ENCODE measurements around the gene HSD17B11. TPM values are rescaled to one million over a fixed set of nuclear protein-coding genes. Genes with fewer than 3 reads are reported as not detected.

The HSD17B11 gene
- total RNA-seq, 1 experiment from 2014 or later = 8.8 TPM

GRCh38 chr4:87353592-87353991 lies 37.4 kb downstream of the HSD17B11 start:
- peaks cover 5% of the 10 kb centered on the region; the same call in 1 of the 2 replicates for H3K4me1 ChIP-seq (ENCODE audit: insufficient read depth, low read length)
- no peak overlapping the region for H2BK5ac ChIP-seq (ENCODE audit: insufficient read length, low read length)
- no peak overlapping the region for H4K91ac ChIP-seq (ENCODE audit: insufficient read length, low read depth, low read length)
- no peak overlapping the region for H3K23ac ChIP-seq (ENCODE audit: insufficient read length, low read depth, low read length)
- H3K27ac ChIP-seq (ENCODE audit: insufficient read length, low read depth, low read length) = no peak overlapping the region
- no peaks in the 10 kb centered on the region for H3K27me3 ChIP-seq (ENCODE audit: insufficient read depth, low read length)
- H3T11ph ChIP-seq (ENCODE audit: low read length) = no peak overlapping the region
- H2BK20ac ChIP-seq (ENCODE audit: low read depth, low read length, poor library complexity, severe bottlenecking) = no peak overlapping the region
- no peaks in the 10 kb centered on the region for H3K79me1 ChIP-seq (ENCODE audit: insufficient read depth, low read depth, low read length, poor library complexity, severe bottlenecking)
- no peak overlapping the region for H3K18ac ChIP-seq (ENCODE audit: insufficient read length, low read depth, low read length)
- no peak overlapping the region for H2BK12ac ChIP-seq (ENCODE audit: insufficient read length, low read depth, low read length)
- H3K56ac ChIP-seq (ENCODE audit: insufficient read length, low read depth, low read length) = no peak overlapping the region
- no peak overlapping the region for H4K8ac ChIP-seq (replicated peaks; ENCODE audit: insufficient read length, low read depth, low read length)
- H3K79me2 ChIP-seq (ENCODE audit: insufficient read depth, low read length) = no peaks in the 10 kb centered on the region
- H2AK5ac ChIP-seq (ENCODE audit: insufficient read length, low read length) = no peak overlapping the region
- Mint-ChIP-seq H3K27me3 (ENCODE audit: low read depth) (no peaks in the 10 kb centered on the region), H3K4me1 (peaks cover 6 to 15% of the 10 kb centered on the region in 2 experiments), H3K9me3 (no peaks in the 10 kb centered on the region; a peak in 1 of 5 replicates), H3K27ac (no peak overlapping the region), H3K36me3 (ENCODE audit: insufficient read depth in 1 of 3, low read depth in 3 of 3) (peaks cover 0 to 5% (median 0%) of the 10 kb centered on the region in 3 experiments; a peak in 3 of 7 replicates), H3K4me3 (no peak overlapping the region)
- peak; percentile 34 for DNase-seq
- no peaks in the 10 kb centered on the region for H3K9me3 ChIP-seq (ENCODE audit: control insufficient read depth, low read depth, low read length)
- H3K4ac ChIP-seq (ENCODE audit: low read depth, low read length) = no peak overlapping the region
- no peak overlapping the region for H4K5ac ChIP-seq (ENCODE audit: insufficient read length, low read depth, low read length)
- no peak overlapping the region for H3K9ac ChIP-seq (ENCODE audit: extremely low read depth, insufficient read length, low read length)
- no peaks in the 10 kb centered on the region for H4K20me1 ChIP-seq (ENCODE audit: control insufficient read depth, insufficient read depth, insufficient read length)
- H2BK120ac ChIP-seq (ENCODE audit: low read depth, low read length, poor library complexity, severe bottlenecking) = no peak overlapping the region
- no peak overlapping the region for H2AFZ ChIP-seq (ENCODE audit: low read length)
- TF ChIP-seq CTCF (conservative IDR thresholded peaks at IDR 0.05) = peak; percentile 90
- no CpG with 5 or more reads among the region's 3 CpGs for WGBS (ENCODE audit: extremely low coverage, insufficient read length, low lambda C conversion rate)
- H3K4me2 ChIP-seq (ENCODE audit: insufficient read depth, insufficient read length, low read length) = no peak overlapping the region
- no peak overlapping the region for H3K14ac ChIP-seq (ENCODE audit: insufficient read depth, low read length)
- no peak overlapping the region for H2BK15ac ChIP-seq (ENCODE audit: low read depth, low read length)
- H3K23me2 ChIP-seq (ENCODE audit: insufficient read length, low read depth, low read length, poor library complexity, severe bottlenecking) = no peaks in the 10 kb centered on the region

All from H9 (cell line).